AG04450 (cell line): ENCODE measurements around the gene NAA60. TPM values are rescaled to one million over a fixed set of nuclear protein-coding genes. Genes with fewer than 3 reads are reported as not detected.
A peak's percentile ranks its signal among the peaks of the same experiment; 100 is the strongest.

Source experiments
- CTCF ChIA-PET: fragments of 300-600, 350-600 bp; formaldehyde crosslinking; extraction: SDS; loops from one replicate; lab custom pipeline; 2022; ENCODE audit warnings: antibody characterized with exemption, inconsistent platforms; lab: Charles Lee
- POLR2A ChIA-PET: fragments of 350-600 bp; formaldehyde crosslinking; extraction: SDS; loops from one replicate; lab custom pipeline; 2021; ENCODE audit warnings: antibody characterized with exemption, inconsistent platforms; lab: Yijun Ruan, JAX
- DNase-seq: peaks from one replicate; pipeline ENCODE4 v3.0.0-alpha.2; 2011; ENCODE audit warnings: low read depth, low spot score
- H3K27ac ChIP-seq: one replicate; pipeline ENCODE4 v1.5.1; 2012; ENCODE audit warnings: low read depth, low read length, control low read depth
- H3K27me3 ChIP-seq: one replicate; pipeline ENCODE4 v1.6.0; 2012; ENCODE audit warnings: low read length; ENCODE audit not compliant: control insufficient read depth, insufficient read depth
- H3K4me3 ChIP-seq: 2 replicates; pipeline ENCODE4 v1.5.1; 2011; ENCODE audit warnings: mild to moderate bottlenecking, low read depth, low read length, control low read depth
- H3K9me3 ChIP-seq: 2 replicates; pipeline ENCODE4 v1.5.1; 2012; ENCODE audit warnings: low read length; ENCODE audit not compliant: control insufficient read depth, insufficient read depth
- polyA plus RNA-seq: library from polyadenylated mRNA; depleted of rRNA; stranded (reverse); fragments of >200 nt; gene quantifications from 2 replicates; pipeline ENCODE4 v1.2.3, GENCODE V29; 2011
- TF ChIP-seq, protein P1 (sequence below): IDR thresholded peaks from 2 replicates; pipeline ENCODE4 v1.5.1; 2011; ENCODE audit warnings: low read depth, low read length, control low read depth, inconsistent platforms

NAA60 gene
- polyA plus RNA-seq, 1 experiment = 28.8 TPM

DNA sequence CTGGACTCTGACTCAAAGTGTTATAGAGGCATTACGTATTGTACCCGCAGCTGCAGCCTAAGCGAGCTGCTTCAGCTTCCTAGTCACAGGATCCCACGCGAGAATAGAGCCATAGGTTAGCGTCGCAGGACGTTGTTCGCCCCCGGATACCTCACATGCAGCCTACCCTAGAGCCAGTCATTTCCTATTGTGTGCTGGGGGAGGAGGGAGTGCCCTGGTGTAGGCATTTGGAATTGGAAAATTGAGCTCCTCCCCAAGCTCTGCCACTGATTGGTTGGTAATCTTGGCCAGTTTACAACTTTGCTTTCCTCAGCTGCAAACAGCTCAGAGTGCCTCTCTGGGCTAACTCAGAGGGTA, 530 bp downstream of the NAA60 start:
- Histone ChIP-seq H3K27me3 (no peaks in the 10 kb centered on the region), H3K9me3 (peaks cover 11% of the 10 kb centered on the region; the same call in 1 of the 2 replicates), H3K27ac (peak overlapping the region; percentile 80), H3K4me3 (peak overlapping the region; percentile 78)
- peak; percentile 38 for DNase-seq
- CTCF ChIA-PET = no interaction called here
- TF ChIP-seq, protein P1, sequence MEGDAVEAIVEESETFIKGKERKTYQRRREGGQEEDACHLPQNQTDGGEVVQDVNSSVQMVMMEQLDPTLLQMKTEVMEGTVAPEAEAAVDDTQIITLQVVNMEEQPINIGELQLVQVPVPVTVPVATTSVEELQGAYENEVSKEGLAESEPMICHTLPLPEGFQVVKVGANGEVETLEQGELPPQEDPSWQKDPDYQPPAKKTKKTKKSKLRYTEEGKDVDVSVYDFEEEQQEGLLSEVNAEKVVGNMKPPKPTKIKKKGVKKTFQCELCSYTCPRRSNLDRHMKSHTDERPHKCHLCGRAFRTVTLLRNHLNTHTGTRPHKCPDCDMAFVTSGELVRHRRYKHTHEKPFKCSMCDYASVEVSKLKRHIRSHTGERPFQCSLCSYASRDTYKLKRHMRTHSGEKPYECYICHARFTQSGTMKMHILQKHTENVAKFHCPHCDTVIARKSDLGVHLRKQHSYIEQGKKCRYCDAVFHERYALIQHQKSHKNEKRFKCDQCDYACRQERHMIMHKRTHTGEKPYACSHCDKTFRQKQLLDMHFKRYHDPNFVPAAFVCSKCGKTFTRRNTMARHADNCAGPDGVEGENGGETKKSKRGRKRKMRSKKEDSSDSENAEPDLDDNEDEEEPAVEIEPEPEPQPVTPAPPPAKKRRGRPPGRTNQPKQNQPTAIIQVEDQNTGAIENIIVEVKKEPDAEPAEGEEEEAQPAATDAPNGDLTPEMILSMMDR = no peak
- POLR2A ChIA-PET = interaction anchor here (0.5 to 2.2 kb wide), 6 partner anchors 14 to 246 kb away, joined by 4 to 20 read pairs (median 7); partner anchors contain the start of genes ZNF174, ZNF263 and ZSCAN32

DNA sequence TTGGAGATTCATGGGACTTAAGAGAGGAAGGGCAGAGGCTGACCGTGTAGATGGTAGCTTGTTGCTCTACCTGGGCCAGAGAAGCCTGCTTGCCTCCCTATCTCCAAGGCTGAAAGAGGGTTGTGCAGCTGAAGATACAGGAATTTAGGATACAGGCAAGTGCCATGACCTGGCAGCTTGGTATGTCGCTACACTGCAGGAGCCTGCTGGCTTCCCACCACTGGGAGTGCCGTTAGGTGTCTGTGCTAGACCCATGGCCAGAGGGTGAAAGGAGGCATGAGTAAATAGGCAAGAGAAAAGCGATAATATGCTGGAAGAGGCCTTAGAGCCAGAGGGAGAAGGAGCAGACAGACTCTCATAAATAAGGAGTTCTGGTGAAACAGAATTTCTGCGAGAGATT, 10.6 kb downstream of the NAA60 start:
- no peaks in the 10 kb centered on the region for H3K27me3 ChIP-seq
- H3K9me3 ChIP-seq = no peaks in the 10 kb centered on the region
- H3K27ac ChIP-seq = no peak overlapping the region
- POLR2A ChIA-PET = no interaction called here
- DNase-seq = no peak
- CTCF ChIA-PET = no interaction called here
- H3K4me3 ChIP-seq = no peak overlapping the region
- TF ChIP-seq, protein P1 = no peak

- ChIA-PET CTCF (no interaction called here), POLR2A (interaction anchor here (0.7 kb wide), 1 partner anchor 171 kb away, joined by 8 read pairs; no protein-coding TSS in a partner anchor)
- H3K4me3 ChIP-seq = no peak overlapping the region
- DNase-seq = no peak
- H3K9me3 ChIP-seq = no peaks in the 10 kb centered on the region
- H3K27ac ChIP-seq = no peak overlapping the region
- TF ChIP-seq, protein P1 = no peak
- no peaks in the 10 kb centered on the region for H3K27me3 ChIP-seq
Measured at GRCh38 chr16:3454631-3455147, 11.2 kb downstream of the NAA60 start.

DNA sequence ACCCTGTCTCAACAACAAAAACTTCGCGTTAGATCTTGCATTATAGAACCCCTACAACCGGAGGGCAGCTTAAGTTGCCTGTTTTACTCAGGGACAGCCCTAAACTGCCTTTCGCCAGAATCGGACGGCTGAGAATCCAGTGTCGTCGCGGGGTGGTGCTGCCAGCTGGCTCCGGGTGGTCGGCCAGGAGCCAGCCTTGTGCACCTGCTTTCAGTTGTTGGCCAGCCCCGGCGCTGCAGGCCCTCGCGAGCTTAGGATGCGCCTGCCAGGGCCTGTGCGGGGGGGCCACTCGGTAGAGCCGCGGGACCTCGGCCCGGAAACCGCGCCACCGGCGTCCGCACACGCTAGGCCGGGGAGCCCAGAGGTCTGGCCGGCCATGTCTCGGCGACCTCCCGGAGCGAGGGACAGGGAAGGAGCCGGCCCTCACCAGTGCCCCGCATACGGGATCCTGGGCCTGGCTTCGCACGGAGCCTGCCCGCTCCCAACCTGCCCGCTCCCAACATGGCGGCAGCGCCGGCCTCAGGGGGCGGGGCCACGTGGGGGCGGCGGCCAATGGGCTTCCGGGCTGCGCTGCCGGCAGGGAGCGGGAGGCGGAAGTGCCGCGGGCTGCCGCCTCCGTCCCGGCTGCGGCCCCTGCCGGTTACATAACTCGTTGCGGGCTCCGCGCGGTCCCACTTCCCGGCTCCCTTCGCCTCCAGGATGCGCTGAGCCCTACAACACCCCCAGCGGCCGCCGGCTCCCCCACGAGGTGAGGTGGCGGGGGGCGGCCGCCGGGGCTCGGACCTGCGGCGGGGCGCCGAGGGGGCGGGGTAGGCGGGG, 14.2 kb downstream of the NAA60 start:
- POLR2A ChIA-PET = interaction anchor here (0.6 to 2.8 kb wide), 6 partner anchors 14 to 287 kb away, joined by 3 to 20 read pairs (median 4); partner anchors contain the start of genes NAA60, ZNF174, ZNF597 and ZSCAN32
- peak overlapping the region; percentile 96 for H3K4me3 ChIP-seq
- peak overlapping the region; percentile 77 for H3K27ac ChIP-seq
- peak; percentile 62 for DNase-seq
- TF ChIP-seq, protein P1 = peak; percentile 45
- CTCF ChIA-PET = no interaction called here
- no peaks in the 10 kb centered on the region for H3K9me3 ChIP-seq
- H3K27me3 ChIP-seq = no peaks in the 10 kb centered on the region
